Activated CD8-positive, alpha-beta memory T cell treated with anti-CD3 and anti-CD28 coated beads, Interleukin-2, amount 50 U/mL, for 48 hours (primary cell): ENCODE measurements around the gene TTC24.
A peak's percentile ranks its signal among the peaks of the same experiment; 100 is the strongest.
"Not testable (repeated sequence)": the region's sequence is repeated elsewhere in the genome, so short reads cannot be mapped to it uniquely, and the experiment has no call there.

Experiments
- DNase-seq: peaks from one replicate; pipeline ENCODE4 v3.0.0-alpha.2; 2020

Gene TTC24

DNA sequence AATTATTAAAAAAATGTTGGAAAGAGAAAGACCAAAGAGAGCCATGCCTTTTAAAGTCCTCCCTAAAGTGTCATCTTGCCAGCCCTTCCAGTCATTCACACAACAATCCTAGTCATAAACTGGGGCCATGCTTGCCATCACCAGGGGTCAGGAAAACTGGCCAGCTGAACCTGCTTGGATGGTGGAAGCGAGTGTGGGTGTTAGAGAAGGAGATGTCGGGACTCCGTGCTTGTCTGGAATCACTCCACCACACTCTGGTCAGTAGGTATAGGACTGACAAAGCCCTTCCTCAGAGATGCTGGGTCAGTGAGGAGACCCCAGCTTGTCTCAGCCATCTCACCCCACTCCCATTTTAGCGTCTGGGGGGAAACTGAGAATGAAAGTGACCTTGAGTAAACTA lies 36.4 kb downstream of the TTC24 start:
- no peak for DNase-seq

DNA sequence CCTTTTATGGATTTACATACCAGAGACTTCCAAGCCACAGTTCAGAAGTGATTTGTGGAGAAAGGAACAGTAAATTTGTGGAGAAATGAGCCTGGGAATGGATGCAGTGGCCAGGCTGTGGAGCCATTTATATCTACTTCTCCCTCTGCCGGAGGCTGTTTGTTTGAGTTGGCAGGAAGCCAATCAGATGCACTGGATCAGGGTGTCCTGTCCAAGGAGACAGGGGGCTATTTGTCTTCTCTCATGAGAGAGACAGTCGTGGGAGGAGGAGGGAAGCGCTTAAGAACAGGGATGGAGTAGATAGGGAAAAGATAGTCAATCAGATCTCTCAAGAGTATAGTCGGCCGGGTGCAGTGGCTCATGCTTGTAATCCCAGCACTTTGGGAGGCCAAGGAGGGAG lies 36.9 kb downstream of the TTC24 start:
- no peak for DNase-seq

DNA sequence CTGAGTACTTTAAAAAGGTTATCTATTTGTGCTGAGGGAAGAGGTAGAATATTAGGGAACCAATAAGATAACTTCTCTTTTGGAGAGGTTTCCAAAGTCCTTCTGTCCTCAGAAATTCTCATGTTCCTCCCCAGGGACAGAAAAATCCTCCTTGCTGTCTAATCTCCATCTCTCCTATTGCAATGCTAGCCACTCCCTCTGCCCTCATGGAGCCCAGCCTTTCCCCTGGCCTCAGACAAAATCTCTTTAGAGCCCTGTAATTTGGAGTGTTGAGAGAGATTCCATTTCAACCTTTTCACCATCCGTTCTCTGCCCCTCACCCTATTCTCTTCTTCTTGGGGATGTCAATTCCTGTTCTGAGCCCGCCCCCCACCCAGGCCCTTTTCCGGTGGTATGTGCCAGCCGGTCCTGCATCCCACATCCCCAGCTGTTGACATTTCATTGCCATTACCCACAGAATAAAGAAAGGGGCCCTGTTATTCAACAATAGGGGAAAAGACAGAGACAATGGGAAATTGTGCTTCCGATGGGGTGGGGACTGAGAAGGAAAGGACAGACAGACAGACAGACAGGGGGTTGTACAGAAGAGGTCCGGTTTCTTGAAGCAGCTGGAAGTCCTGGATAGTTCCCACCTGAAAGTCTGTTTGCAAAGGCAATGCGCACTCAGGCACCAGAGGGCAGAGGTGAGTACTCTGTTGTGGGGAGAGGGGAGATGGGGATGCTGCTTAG lies 39.5 kb downstream of the TTC24 start, which contains the start of gene HAPLN2:
Gene HAPLN2, plus strand, starts transcription at position 563 of the 729 bp plus-strand sequence. CDS start 4,076 bp downstream, outside the sequence.
- no peak for DNase-seq

DNA sequence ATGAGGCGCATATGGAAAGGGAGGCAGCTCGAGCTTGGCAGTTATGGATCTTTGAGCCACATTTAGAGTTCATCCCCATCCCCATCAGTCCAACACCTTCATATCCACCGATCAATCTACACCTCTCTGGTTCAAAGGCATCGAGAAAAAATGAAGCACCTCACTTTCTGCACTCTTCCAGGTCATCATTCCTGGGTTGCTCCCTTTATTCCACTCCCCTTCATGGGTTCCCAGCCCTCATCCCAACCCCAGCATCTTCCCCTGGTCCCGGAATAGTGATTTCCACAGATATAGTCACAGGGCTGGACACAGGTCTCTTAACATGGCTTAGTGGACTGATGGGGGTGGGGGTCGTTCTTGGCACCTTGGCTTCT lies 40.0 kb downstream of the TTC24 start:
- DNase-seq: no peak

DNA sequence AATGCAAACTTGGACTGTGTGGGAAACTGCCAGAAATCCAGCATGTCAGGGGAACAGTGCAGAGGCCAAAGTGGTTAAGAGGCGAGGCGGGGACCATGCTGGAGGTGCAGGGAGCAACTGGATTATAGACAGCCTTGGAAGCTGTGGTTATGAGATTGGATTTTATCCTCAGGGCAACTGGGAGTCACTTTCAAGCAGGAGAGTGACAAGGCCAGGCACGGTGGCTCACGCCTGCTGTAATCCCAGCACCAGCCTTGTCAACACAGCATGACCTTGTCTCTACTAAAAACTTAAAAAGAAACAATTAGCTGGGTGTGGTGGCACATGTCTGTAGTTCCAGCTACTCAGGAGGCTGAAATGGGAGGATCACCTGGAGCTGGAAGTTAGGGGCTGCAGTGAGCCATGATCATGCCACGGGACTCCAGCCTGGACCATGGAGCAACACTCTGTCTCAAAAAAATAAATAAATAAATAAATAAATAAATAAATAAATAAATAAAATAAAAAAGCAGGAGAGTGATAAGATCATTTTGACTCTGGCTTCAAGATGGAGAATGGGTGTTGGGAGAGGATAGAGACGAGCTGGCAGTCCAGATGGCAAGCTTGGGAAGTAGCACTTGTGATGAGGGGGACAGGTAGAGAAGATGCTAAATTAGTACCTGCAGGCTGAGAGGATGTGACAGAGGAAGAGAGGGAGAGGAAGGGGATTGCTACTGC lies 43.2 kb downstream of the TTC24 start:
- DNase-seq: no peak

DNA sequence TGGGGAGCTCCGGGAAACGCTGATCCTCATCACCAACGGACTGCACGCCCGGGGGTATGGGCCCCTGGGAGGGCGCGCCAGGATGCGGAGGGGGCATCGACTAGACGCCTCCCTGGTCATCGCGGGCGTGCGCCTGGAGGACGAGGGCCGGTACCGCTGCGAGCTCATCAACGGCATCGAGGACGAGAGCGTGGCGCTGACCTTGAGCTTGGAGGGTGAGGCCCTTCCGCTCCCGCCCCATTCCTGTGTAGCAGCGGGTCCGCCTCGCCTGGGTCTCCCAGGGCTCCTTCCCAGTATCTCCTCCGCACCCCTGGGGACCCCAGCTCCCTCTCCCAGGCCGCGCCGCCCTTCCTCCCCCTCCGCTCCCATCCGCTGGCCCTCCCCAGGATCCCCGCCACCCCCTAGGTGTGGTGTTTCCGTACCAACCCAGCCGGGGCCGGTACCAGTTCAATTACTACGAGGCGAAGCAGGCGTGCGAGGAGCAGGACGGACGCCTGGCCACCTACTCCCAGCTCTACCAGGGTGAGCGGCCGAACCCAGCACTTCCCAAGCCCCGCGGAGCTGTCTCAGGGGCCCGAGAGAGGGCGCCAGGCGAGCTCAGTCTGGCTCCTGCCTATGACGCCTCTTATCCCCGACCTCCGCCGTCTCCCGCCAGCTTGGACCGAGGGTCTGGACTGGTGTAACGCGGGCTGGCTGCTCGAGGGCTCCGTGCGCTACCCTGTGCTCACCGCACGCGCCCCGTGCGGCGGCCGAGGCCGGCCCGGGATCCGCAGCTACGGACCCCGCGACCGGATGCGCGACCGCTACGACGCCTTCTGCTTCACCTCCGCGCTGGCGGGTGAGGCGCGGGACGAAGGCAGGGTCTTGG lies 44.7 kb downstream of the TTC24 start:
- peak; percentile 80 for DNase-seq

DNA sequence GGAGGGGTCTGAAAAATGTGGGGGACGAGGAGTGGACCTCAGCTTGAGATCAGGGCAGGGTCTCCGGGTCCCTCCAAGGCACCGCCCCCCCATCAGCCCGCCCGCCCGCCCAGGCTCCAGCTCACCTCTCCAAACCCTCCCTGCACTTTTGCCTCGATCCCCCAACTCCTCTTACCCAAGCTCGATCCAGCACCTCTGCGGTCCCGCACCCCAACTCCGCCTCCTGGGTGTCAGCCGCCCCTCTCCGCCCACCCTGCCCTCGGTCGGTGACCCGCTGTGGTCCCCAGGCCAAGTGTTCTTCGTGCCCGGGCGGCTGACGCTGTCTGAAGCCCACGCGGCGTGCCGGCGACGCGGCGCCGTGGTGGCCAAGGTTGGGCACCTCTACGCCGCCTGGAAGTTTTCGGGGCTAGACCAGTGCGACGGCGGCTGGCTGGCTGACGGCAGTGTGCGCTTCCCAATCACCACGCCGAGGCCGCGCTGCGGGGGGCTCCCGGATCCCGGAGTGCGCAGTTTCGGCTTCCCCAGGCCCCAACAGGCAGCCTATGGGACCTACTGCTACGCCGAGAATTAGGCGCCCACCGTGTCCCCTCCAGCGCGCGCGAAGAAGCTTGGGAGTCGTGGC lies 45.4 kb downstream of the TTC24 start:
- DNase-seq: no peak

DNA sequence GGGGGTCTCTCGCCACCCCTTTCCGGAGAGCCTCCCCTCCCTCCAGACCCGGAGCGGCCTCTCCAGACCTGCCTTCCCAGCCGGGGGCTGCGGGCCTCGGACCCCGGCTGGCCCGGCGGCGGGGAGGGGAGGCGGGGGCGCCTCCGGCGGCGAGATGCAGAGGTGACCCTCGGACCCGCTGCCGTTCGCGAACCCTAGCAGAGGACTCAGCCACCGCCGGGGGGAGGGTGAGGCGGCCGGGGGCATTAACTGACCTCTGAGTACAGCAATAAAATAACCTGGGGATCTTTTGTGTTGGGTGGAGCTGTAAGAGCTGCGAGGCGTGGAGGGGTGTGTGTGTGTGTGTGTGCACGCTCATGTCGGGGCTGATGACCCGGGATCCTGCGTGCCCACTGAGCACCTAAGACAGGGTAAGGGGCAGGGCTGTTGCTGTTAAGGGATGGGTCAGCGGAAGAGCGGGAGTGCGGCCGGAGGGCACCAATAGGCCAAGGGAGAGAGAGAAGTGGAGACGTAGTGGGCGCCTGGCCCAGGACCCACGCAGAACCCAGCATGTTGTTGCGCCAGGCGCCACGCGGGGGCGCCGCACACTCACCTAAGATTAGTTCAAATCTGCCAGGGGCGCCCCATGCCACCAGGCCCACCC lies 46.0 kb downstream of the TTC24 start:
- DNase-seq: peak; percentile 87

DNA sequence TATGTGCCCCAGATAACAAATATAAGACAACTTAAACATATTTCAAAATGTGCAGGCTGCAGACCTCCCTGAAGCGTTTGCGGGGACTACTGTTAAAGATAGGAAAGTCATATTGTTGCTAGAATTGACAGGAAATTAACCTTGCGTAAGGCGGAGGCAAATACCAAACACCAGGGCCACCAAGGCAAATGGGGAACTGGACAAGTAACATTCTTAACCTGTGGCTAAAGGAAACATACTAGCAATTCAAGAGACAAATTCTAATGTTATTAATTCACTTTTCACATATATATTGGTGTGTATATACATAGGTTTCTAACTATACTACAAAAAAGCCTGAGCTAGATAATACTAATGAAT lies 46.5 kb downstream of the TTC24 start:
- no peak for DNase-seq

DNA sequence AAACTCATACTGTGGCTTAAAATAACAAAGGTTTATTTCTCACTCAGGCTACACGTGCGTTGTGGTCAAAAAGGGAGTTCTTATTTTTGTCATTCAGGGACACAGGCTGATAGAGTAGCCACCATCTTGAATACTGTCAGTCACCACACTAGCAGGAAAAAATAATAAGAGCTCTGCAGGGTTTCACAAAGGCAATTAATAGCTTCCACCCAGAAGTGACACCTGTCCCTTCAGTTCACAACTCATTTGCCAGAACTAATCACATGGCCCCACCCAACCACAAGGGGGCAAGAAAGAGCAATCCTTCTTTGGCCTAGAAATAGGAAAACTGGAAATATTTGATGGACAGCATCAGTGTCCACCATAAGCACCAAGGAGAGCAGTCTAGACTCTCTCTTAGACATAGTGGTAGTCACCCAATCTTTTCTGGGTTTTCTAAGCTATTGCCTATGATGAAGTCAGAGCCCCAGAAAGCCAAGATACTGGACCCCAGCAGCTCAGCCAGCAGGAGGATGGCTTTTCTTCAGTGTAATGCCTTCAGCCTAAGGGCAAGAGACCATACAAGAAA lies 47.9 kb downstream of the TTC24 start:
- DNase-seq: no peak

DNA sequence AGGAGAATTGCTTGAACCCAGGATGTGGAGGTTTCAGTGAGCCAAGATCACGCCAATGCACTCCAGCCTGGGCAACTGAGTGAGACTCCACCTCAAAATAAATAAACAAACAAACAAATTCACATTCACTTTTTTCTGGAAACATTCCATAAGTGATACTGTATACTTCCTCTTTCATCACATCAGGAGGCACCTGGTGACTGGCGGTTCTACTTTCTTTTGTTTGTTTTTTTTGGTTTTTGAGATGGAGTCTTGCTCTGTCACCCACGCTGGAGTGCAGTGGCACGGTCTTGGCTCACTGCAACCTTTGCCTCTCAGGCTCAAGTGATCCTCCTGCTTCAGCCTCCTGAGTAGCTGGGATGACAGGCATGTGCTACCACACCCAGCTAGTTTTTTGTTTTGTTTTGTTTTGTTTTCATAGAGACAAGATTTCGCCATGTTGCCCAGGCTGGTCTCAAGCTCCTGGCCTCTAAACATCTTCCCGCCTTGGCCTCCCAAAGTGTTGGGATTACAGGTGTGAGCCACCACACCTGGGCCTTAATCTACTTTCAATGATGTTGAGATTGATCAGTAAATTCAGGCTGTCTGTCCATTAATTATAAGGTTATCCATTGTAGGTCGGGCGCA lies 50.4 kb downstream of the TTC24 start:
- no peak for DNase-seq

DNA sequence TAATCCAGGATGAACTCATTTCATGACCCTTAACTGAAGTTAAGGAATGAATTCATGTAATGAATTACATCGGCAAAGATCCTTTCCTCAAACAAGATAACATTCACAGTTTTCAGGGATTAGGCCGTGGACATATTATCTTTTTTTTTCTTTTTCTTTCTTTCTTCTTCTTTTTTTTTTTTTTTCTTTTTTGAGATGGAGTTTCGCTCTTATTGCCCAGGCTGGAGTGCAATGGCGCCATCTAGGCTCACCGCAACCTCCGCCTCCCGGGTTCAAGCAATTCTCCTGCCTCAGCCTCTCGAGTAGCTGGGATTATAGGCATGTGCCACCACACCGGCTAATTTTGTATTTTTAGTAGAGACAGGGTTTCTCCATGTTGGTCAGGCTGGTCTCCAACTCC lies 51.6 kb downstream of the TTC24 start:
- not testable (repeated sequence) for DNase-seq

DNA sequence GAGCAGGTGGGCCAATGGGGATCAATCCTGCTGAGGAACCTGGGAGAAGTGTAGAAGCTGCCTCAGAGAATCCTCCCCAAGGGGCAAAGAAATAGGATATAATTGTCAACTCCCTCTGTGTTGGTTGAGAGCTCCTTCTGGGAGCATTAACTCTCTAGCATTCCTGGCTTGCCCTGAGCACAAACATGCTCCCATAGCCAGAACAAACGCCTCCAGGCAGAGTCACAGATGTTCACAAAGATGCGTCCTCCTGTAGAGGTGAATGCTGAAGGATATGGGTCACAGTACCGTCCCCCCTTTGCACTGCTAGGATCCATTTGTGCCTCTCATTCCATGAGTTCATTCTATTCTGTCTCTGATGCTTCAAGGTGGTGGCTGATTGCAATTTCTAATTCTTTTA lies 52.8 kb downstream of the TTC24 start:
- DNase-seq: no peak
